ENCODE results near the gene SCN1B.

- TF ChIP-seq POLR2AphosphoS5 (IDR thresholded peaks at IDR 0.05) (no peak), CTCF (IDR thresholded peaks at IDR 0.05; ENCODE audit: poor library complexity, severe bottlenecking) (no peak)
Measured at GRCh38 chr19:35076657-35077056, 46.4 kb downstream of the SCN1B start.

All from neural cell (in vitro differentiated cells).